CD4-positive, alpha-beta T cell treated with Interleukin-15 for 4 hours (primary cell): ENCODE data around the gene ATP6V0A1.
"Not testable (repeated sequence)": the region's sequence is repeated elsewhere in the genome, so short reads cannot be mapped to it uniquely, and the experiment has no call there.

Experiments used
- DNase-seq: peaks from one replicate; pipeline ENCODE4 v3.0.0-alpha.2; 2020; ENCODE audit warnings: low spot score

Gene ATP6V0A1

DNA sequence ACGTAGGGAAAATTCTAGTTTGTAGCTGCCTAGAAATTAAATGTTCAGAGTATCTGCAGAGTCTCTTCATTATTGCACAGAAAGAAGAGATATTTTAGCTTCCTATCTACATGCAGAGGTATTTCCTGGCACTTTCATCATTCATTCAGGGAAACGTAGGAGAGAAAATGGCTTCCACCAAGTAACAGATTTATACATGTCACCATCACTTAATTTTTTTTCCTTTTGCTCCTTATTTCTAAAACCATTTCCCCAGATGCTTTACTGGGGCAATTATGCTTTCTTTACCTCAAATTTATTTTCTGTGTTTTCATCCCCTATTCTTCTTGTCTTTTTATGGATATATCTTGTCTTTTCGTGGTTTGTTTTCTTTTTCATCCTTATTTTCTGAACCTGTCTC lies 18.5 kb downstream of the ATP6V0A1 start:
- DNase-seq: no peak

DNA sequence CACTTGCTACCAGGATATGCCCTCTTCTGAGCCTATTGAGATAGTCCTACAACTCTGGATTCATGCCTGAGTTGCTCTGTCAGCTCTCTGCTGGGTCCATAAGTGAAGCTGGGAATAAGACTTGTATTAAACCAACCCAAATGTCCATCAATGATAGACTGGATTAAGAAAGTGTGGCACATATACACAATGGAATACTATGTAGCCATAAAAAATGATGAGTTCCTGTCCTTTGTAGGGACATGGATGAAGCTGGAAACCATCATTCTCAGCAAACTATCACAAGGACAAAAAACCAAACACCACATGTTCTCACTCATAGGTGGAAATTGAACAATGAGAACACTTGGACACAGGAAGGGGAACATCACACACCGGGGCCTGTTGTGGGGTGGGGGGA lies 19.1 kb downstream of the ATP6V0A1 start:
- DNase-seq: not testable (repeated sequence)

GRCh38 chr17:42484304-42484703 lies 25.6 kb downstream of the ATP6V0A1 start:
- peak; percentile 91 for DNase-seq

- no peak for DNase-seq
These were observed 27.0 kb downstream of the ATP6V0A1 start for GRCh38 chr17:42485680-42486079.

GRCh38 chr17:42488032-42488431 lies 29.4 kb downstream of the ATP6V0A1 start:
- no peak for DNase-seq

DNA sequence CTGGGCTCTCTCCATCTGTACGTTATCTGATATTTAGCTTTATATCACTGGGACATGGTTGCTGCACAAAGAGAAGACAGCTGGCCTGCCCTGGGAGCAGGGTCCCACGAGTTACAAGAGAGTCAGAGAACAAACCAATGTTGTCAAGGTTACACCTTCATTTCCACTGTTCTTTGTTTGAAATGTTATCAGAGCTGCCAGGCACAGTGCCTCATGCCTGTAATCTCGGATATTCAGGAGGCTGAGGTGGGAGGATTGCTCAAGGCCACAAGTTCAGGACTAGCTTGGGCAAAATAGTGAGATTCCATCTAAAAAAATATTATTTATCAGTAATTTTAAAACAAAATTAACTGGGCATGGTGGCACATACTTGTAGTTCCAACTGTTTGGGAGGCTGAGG lies 34.6 kb downstream of the ATP6V0A1 start:
- no peak for DNase-seq

DNA sequence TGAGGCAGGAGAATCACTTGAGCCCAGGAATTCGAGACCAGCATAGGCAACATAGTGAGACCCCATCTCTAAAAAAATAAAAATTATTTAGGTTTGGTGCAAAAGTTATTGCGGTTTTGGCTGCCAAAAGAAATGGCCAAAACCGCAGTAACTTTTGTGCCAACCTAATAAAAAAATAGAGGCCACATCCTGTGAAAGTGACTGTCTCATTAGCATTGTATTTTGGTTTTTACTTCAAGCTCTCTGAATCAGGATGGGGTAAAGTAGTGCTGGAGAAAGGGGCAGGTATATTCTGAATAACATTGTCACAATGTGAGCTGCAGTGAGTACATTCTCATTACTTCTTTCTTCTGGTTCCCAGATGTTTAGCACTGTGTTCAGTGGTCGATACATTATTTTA lies 36.0 kb downstream of the ATP6V0A1 start:
- DNase-seq: no peak

DNA sequence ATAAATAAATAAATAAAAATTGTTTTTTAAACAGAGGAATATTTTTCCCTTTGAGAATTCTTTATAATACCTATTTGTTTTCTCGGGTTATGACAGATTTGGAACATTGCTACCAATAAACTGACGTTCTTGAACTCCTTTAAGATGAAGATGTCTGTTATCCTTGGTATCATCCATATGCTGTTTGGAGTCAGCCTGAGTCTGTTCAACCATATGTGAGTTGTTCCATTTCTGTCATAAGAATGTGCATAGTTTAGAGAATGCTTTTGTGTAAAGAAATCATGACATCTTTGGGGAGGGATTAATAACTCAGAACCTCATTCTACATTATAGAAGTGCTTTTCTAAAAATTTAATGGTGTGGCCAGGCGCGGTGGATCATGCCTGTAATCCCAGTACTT lies 40.1 kb downstream of the ATP6V0A1 start:
- DNase-seq: no peak

DNA sequence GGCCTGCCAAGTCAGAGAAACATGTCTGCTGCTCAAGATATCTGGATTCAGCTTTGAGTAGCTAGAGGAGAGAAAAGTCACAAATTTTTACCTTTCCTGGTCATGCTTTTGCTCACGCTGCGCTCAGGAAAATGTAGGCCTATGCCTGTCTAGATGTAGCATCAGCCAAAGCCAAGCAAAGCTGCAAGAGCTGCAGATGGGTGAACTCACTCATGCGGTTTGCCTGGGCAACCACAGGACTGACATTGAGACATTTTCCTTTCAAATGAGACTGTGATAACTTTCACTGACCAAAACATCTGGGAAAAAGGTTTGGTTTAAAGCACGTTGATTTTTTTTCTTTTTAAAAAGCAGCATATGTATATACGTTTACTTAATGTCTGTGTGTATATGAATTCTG lies 43.4 kb downstream of the ATP6V0A1 start:
- DNase-seq: no peak

GRCh38 chr17:42502926-42503325 lies 44.2 kb downstream of the ATP6V0A1 start:
- DNase-seq: no peak

- DNase-seq: no peak
These were observed 49.0 kb downstream of the ATP6V0A1 start for GRCh38 chr17:42507671-42508070.

GRCh38 chr17:42508426-42509165 lies 49.9 kb downstream of the ATP6V0A1 start:
- no peak for DNase-seq

DNA sequence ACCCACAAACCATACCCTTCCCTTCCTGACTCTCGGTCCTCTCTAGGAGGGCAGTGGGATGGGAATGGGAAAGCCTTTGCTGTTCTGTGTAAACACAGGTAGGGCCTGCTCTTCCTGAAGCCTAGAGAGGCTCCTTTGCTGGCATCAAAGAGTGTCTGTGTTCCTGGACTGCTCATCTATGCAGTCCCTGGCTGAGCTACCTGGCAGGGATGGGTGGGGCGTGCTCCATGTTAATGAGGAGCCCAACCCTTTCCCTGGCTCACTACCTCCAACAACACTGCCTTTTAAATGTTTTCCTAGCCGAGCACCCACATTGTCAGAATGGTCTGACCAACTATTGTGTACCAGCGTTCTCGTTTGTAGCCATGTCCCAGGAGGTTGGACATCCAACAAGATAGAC lies 50.7 kb downstream of the ATP6V0A1 start:
- no peak for DNase-seq

- DNase-seq: no peak
These were observed 51.2 kb downstream of the ATP6V0A1 start for GRCh38 chr17:42509841-42510240.

DNA sequence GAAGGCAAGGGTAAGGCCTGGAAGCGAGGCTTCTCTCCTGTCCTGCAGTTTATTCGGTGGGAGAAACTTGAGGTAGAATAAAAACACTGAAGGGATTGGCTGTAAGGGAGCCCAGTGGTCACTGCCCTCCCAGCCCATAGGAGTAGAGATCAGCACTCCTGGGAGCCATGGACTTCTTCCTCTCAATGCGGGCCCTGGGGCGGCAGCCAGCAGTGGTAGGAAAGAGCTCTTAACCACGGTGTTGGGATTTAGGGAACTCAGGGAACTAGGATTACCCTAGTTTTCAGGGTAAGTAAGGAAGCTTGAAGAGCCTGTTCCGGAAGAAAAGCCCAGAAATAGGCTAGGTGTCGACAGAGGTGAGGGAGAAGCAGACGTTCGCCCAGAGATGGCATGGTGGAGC lies 53.6 kb downstream of the ATP6V0A1 start:
- DNase-seq: no peak

DNA sequence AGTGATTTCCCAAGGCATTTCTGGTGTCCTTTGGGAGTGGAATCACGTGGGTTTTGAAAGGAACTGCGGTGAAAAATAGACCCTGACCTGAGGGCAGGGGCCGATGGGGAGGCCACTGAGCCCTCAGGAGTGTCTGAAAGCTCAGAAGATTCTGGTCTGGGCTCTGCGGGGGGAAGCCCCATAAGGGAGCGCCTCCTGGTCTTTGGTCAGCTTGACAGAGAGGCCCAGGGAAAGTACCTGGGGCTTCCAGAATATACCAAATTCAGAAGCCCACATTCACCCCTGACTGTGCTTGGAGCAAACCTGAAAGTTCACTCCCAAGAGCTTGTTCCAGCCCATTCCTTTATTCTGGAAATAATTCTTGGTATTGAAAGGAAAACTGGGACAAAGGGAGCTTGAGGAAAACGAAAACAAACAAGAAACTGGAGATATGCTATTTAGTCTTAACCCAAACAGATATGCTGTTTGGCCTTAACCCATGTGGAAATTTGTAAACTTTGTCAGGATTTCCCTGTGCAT lies 54.1 kb downstream of the ATP6V0A1 start:
- DNase-seq: no peak

GRCh38 chr17:42513686-42514085 lies 55.0 kb downstream of the ATP6V0A1 start:
- no peak for DNase-seq

- no peak for DNase-seq
These were observed 55.6 kb downstream of the ATP6V0A1 start for GRCh38 chr17:42514279-42514678.

DNA sequence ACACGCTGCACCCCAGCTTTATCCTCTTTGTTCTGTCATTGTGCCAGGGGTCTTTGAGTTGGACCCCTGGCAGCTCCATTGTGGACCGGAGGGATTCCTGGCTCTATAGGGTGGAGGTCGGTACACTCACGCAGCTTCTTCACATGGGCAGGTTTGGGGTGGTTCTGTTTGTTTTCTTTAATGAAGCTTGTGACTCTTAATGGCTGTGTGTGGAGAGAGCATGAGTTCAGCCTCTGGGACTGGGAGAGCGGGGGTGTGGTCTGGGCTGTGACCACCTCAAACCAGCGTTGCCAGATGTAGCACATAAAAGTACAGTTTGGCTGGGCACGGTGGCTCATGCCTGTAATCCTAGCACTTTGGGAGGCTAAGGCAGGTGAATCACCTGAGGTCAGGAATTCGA lies 56.2 kb downstream of the ATP6V0A1 start:
- no peak for DNase-seq

DNA sequence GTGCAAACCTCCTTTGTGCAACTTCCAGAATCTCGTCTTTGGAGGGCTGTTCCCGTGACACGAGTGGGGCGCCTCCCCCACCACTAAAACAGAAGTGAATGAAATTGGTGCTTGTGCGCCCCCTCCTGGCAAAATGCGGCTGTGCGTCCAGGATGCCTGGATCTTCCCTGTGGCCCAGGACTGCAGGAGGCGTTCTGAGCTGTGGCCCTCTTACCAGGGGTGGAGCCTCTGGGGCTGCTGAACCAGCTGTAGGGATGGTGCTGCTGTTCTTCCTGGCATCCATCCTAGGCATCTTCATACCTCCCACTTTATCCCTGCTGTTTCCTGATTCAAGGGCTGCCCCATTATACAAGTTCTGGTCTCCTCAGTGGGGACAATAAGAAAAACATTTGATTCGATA lies 58.8 kb downstream of the ATP6V0A1 start:
- DNase-seq: peak; percentile 79

GRCh38 chr17:42518046-42518754 lies 59.5 kb downstream of the ATP6V0A1 start:
- DNase-seq: no peak

GRCh38 chr17:42518755-42519545 lies 60.3 kb downstream of the ATP6V0A1 start:
- DNase-seq: no peak
